Activated T-cell treated with anti-CD3 and anti-CD28 coated beads, Interleukin-2, amount 50 U/mL, for 72 hours (primary cell): ENCODE results near the gene NANS. TPM values are rescaled to one million over a fixed set of nuclear protein-coding genes. Genes with fewer than 3 reads are reported as not detected.
A peak's percentile ranks its signal among the peaks of the same experiment; 100 is the strongest.
"Not testable (repeated sequence)": the region's sequence is repeated elsewhere in the genome, so short reads cannot be mapped to it uniquely, and the experiment has no call there.

Experiments
- ATAC-seq, 2 donors: fragments of 150-1000 bp; cut with Tn5 transposase; replicated peaks in 1 of 2; 2 replicates each; pipeline ENCODE4 v1.10.0; 2021; ENCODE audit warnings: moderate library complexity in 2 of 2, mild to moderate bottlenecking in 1 of 2
- DNase-seq, 2 donors: peaks; one replicate each; pipeline ENCODE4 v3.0.0; 2021 to 2022; ENCODE audit warnings: mixed read lengths in 1 of 2
- H3K27ac Mint-ChIP-seq: one replicate; pipeline ENCODE4 v1.8.0; 2022; ENCODE audit warnings: mild to moderate bottlenecking, moderate library complexity, mixed read lengths
- H3K27me3 Mint-ChIP-seq: one replicate; pipeline ENCODE4 v1.8.0; 2022; ENCODE audit warnings: low read depth, mixed read lengths
- H3K36me3 Mint-ChIP-seq, 2 donors: one replicate each; pipeline ENCODE4 v1.8.0; 2022; ENCODE audit warnings: mixed read lengths in 2 of 2, mild to moderate bottlenecking in 1 of 2; ENCODE audit not compliant: insufficient read depth in 2 of 2
- H3K4me1 Mint-ChIP-seq: one replicate; pipeline ENCODE4 v1.8.0; 2022; ENCODE audit warnings: low read depth, mixed read lengths
- H3K4me3 Mint-ChIP-seq, 2 donors: one replicate each; pipeline ENCODE4 v1.8.0; 2022; ENCODE audit warnings: mild to moderate bottlenecking in 2 of 2, mixed read lengths in 2 of 2, moderate library complexity in 2 of 2
- H3K9me3 Mint-ChIP-seq, 2 donors: one replicate each; pipeline ENCODE4 v1.8.0; 2022; ENCODE audit warnings: mixed read lengths in 2 of 2
- total RNA-seq, 2 donors: library from RNA; stranded (reverse); gene quantifications; one replicate each; pipeline ENCODE4 v1.2.3, GENCODE V29; 2022

NANS gene
- total RNA-seq, 2 donors from 2014 or later: 56.1 to 56.6 TPM

DNA sequence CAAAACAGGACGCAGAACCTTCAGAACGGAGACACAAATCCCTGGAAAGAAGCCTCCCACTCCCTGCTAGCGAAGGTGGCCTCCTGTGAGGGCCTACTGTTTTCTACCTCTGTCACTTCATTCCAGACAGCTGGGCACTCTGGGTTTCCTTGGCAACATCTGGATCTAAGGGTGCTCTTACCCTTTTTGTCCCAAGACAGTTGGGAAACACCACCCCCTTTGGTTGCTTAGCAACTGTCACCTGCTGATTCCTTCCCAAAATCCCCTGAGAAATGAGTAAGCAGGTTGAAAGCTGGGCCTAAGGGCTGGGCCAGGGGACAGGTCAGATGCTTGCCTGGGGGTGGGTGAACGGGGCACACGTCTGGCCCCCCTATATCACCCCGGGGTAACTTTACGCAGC is 29.4 kb downstream of the NANS start:
- H3K9me3 Mint-ChIP-seq: no peaks in the 10 kb centered on the region
- peaks cover 50% of the 10 kb centered on the region for H3K4me1 Mint-ChIP-seq
- peaks cover 6 to 19% of the 10 kb centered on the region in 2 donors for H3K36me3 Mint-ChIP-seq
- ATAC-seq: no peak
- peak overlapping the region; percentile 52 for H3K27ac Mint-ChIP-seq
- H3K4me3 Mint-ChIP-seq: no peak overlapping the region
- no peak for DNase-seq
- no peaks in the 10 kb centered on the region for H3K27me3 Mint-ChIP-seq

- peaks cover 46% of the 10 kb centered on the region for H3K4me1 Mint-ChIP-seq
- H3K27me3 Mint-ChIP-seq: no peaks in the 10 kb centered on the region
- no peak for ATAC-seq
- H3K4me3 Mint-ChIP-seq: peak overlapping the region in 1 of 2 donors; percentile 5
- peak overlapping the region; percentile 86 for H3K27ac Mint-ChIP-seq
- peaks cover 6 to 19% of the 10 kb centered on the region in 2 donors for H3K36me3 Mint-ChIP-seq
- no peak for DNase-seq
- H3K9me3 Mint-ChIP-seq: no peaks in the 10 kb centered on the region
Measured at GRCh38 chr9:98086461-98086860, 29.9 kb downstream of the NANS start.

- ATAC-seq: peak; percentile 43 to 51
- H3K9me3 Mint-ChIP-seq: no peaks in the 10 kb centered on the region
- H3K27me3 Mint-ChIP-seq: no peaks in the 10 kb centered on the region
- no peak overlapping the region for H3K4me3 Mint-ChIP-seq
- H3K36me3 Mint-ChIP-seq: peaks cover 4 to 23% of the 10 kb centered on the region in 2 donors
- peak overlapping the region; percentile 55 for H3K27ac Mint-ChIP-seq
- H3K4me1 Mint-ChIP-seq: peaks cover 45% of the 10 kb centered on the region
- peak in 1 of 2 donors; percentile 23 for DNase-seq
Measured at GRCh38 chr9:98087420-98088354, 31.2 kb downstream of the NANS start.

DNA sequence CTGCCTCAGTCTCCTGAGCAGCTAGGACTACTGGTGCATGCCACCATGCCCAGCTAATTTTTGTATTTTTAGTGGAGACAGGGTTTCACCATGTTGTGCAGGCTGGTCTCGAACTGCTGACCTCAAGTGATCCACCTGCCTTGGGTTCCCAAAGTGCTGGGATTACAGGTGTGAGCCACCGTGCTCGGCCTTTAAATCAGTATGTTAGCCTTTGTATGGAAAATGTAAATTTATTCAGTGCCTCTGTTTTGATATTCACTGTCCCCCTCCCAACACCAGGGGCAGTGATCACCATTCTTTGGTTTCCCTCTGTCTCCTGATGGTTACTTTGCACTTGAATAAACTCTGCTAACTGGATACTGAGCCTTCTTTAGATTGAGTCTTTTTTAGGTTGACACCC is 34.1 kb downstream of the NANS start:
- H3K4me1 Mint-ChIP-seq: peaks cover 61% of the 10 kb centered on the region
- H3K27me3 Mint-ChIP-seq, H3K4me3 Mint-ChIP-seq, H3K9me3 Mint-ChIP-seq, DNase-seq, ATAC-seq, H3K27ac Mint-ChIP-seq: not testable (repeated sequence)
- H3K36me3 Mint-ChIP-seq: peaks cover 0 to 25% of the 10 kb centered on the region in 2 donors

GRCh38 chr9:98091735-98092612 is 35.4 kb downstream of the NANS start:
- H3K27ac Mint-ChIP-seq: no peak overlapping the region
- ATAC-seq: no peak
- H3K9me3 Mint-ChIP-seq: no peaks in the 10 kb centered on the region
- peaks cover 0 to 24% of the 10 kb centered on the region in 2 donors for H3K36me3 Mint-ChIP-seq
- peak overlapping the region in 1 of 2 donors; percentile 52 for H3K4me3 Mint-ChIP-seq
- no peak for DNase-seq
- H3K27me3 Mint-ChIP-seq: no peaks in the 10 kb centered on the region
- H3K4me1 Mint-ChIP-seq: peaks cover 58% of the 10 kb centered on the region

DNA sequence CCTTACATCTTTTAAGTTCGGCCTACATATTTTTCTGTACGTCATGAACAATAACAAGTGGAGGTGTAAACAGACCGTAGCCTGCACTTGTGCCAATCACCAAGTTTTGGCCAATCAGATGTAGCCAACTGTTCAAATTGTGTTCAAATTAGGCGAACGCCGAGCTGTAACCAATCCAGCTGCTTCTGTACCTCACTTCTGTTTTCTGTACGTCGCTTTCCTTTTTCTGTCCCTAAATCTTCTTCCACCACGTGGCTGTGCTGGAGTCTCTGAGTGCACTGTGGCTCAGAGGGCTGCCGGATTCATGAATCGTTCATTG is 36.0 kb downstream of the NANS start:
- ATAC-seq: peak in 1 of 2 donors; percentile 70
- H3K27ac Mint-ChIP-seq: peak overlapping the region; percentile 24
- peaks cover 0 to 25% of the 10 kb centered on the region in 2 donors for H3K36me3 Mint-ChIP-seq
- H3K4me3 Mint-ChIP-seq: peak overlapping the region in 1 of 2 donors; percentile 44
- no peaks in the 10 kb centered on the region for H3K27me3 Mint-ChIP-seq
- peaks cover 61% of the 10 kb centered on the region for H3K4me1 Mint-ChIP-seq
- DNase-seq: no peak
- no peaks in the 10 kb centered on the region for H3K9me3 Mint-ChIP-seq

DNA sequence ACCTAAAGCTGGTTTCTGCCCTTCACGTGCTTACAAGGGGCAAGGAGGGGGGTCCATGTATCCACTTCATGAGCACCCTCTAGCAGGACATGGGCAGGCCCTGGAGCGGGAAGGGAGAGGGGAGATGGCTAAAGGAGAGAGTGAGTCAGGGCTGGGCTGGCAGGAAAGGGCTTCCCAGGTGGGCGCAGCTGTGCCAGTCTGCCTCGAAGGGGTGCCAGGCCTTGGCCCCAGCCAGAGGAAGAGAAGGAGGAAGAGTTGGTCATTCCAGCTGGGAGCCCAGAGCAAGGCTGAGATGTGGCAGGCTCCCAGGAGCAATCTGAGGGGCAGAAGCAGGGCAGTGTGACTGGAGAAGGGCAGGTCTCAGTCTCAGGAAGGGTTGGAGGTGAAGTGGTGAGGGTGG is 37.8 kb downstream of the NANS start:
- Mint-ChIP-seq H3K36me3 (peaks cover 0 to 27% of the 10 kb centered on the region in 2 donors), H3K9me3 (no peaks in the 10 kb centered on the region), H3K27ac (peak overlapping the region; percentile 66), H3K27me3 (no peaks in the 10 kb centered on the region), H3K4me3 (no peak overlapping the region), H3K4me1 (peaks cover 71% of the 10 kb centered on the region)
- ATAC-seq (no peak), DNase-seq (no peak)

DNA sequence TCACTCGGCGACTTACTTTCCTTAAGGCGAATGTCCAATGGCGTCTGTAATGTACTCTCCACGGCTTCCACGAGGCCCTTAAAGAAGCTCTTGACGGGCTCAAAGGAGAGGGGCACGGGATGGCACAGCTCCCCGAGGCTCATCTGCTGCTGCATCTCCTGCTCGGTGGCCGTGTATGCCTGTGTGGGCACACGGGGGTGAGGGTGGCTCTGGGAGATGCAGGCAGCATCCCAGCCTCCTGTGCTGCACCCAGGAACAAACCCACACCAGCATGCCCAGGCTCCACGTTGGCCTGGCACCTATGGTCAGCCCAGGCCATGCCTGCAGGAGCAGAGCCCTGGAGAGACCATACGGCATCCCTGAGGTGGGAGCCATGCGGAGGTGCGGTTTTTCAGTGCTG is 38.3 kb downstream of the NANS start:
- peaks cover 71% of the 10 kb centered on the region for H3K4me1 Mint-ChIP-seq
- DNase-seq (no peak), ATAC-seq (no peak)
- H3K9me3 Mint-ChIP-seq: no peaks in the 10 kb centered on the region
- no peaks in the 10 kb centered on the region for H3K27me3 Mint-ChIP-seq
- H3K27ac Mint-ChIP-seq: no peak overlapping the region
- no peak overlapping the region for H3K4me3 Mint-ChIP-seq
- H3K36me3 Mint-ChIP-seq: peaks cover under 1 to 29% of the 10 kb centered on the region in 2 donors

DNA sequence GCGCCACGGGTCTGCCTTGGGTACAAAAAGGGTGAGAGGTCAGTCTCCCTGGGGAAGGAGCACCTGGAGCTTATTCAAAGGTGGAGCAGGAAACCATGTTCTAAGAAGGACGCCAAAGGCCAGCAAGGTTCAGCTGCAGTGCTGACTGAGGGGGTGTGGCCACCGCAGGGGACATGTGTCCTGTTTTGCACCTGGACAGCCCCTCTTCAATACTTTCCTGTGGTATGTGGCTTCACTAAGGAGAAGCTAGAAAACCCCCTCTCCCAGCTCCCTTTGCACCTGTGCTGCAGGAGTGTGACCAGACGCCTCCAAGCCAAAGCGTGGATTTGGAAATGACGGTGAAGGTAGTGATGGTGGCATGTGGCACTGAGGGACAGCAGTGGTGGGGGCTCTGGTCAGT is 38.9 kb downstream of the NANS start:
- no peak for ATAC-seq
- H3K4me1 Mint-ChIP-seq: peaks cover 73% of the 10 kb centered on the region
- no peak overlapping the region for H3K4me3 Mint-ChIP-seq
- no peaks in the 10 kb centered on the region for H3K9me3 Mint-ChIP-seq
- peak overlapping the region; percentile 11 for H3K27ac Mint-ChIP-seq
- DNase-seq: no peak
- H3K27me3 Mint-ChIP-seq: no peaks in the 10 kb centered on the region
- H3K36me3 Mint-ChIP-seq: peaks cover 3 to 32% of the 10 kb centered on the region in 2 donors

DNA sequence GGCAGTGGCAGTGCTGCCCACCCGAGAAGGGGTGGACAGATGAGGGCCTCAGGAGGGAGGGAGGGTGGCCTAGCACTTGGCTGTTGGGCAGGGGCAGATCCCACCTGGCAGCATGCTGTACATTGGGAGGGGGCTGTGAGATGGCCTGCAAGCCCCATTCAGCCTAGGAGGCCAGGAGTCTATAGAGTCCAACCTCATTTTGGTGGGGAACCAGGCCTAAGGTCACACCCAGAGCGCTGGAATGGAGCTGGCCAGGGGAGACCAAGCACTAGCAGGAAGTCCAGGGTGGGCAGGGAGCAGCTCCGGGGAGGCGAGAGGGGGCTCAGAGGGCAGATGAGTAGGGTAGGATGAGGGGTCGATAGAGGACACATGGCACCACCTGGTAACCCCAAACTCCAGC is 39.6 kb downstream of the NANS start:
- Mint-ChIP-seq H3K4me3 (no peak overlapping the region), H3K4me1 (peaks cover 75% of the 10 kb centered on the region), H3K27me3 (no peaks in the 10 kb centered on the region), H3K27ac (no peak overlapping the region), H3K9me3 (no peaks in the 10 kb centered on the region), H3K36me3 (peaks cover 3 to 32% of the 10 kb centered on the region in 2 donors)
- DNase-seq (no peak), ATAC-seq (no peak)

GRCh38 chr9:98097836-98098235 is 41.3 kb downstream of the NANS start:
- peak; percentile 66 to 71 for DNase-seq
- H3K27me3 Mint-ChIP-seq: no peaks in the 10 kb centered on the region
- peak; percentile 54 to 62 for ATAC-seq
- H3K4me1 Mint-ChIP-seq: peaks cover 80% of the 10 kb centered on the region
- H3K36me3 Mint-ChIP-seq: peaks cover 3 to 30% of the 10 kb centered on the region in 2 donors
- peak overlapping the region; percentile 28 to 51 for H3K4me3 Mint-ChIP-seq
- peak overlapping the region; percentile 86 for H3K27ac Mint-ChIP-seq
- no peaks in the 10 kb centered on the region for H3K9me3 Mint-ChIP-seq

DNA sequence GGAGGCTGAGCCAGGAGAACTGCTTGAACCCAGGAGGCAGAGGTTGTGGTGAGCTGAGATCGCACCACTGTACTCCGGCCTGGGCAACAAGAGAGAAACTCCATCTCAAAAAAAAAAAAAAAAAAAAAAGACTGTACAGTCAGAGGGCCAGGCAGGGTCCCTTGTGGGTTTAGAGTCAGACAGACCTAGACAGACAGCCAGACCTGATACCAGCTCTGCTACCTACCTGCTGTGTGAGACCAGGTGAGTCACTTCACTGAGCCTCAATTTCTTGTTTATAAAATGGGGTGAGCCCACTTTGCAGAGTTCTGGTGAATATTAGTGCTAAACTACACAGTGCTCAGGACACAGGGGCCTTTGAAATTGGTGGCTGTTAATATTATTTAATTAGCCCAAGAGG is 42.8 kb downstream of the NANS start:
- Mint-ChIP-seq H3K27me3 (no peaks in the 10 kb centered on the region), H3K27ac (peak overlapping the region; percentile 98), H3K36me3 (peaks cover 4 to 28% of the 10 kb centered on the region in 2 donors), H3K9me3 (no peaks in the 10 kb centered on the region), H3K4me1 (peaks cover 85% of the 10 kb centered on the region), H3K4me3 (peak overlapping the region in 1 of 2 donors; percentile 93)
- ATAC-seq (no peak), DNase-seq (no peak)

GRCh38 chr9:98099898-98100297 is 43.4 kb downstream of the NANS start:
- H3K27ac Mint-ChIP-seq: peak overlapping the region; percentile 98
- peak overlapping the region; percentile 66 to 93 for H3K4me3 Mint-ChIP-seq
- DNase-seq (peak in 1 of 2 donors; percentile 22), ATAC-seq (no peak)
- H3K9me3 Mint-ChIP-seq: no peaks in the 10 kb centered on the region
- peaks cover 5 to 29% of the 10 kb centered on the region in 2 donors for H3K36me3 Mint-ChIP-seq
- H3K4me1 Mint-ChIP-seq: peaks cover 85% of the 10 kb centered on the region
- no peaks in the 10 kb centered on the region for H3K27me3 Mint-ChIP-seq
